Hematopoietic multipotent progenitor cell (in vitro differentiated cells): ENCODE data around the gene ITM2C. TPM values are rescaled to one million over a fixed set of nuclear protein-coding genes. Genes with fewer than 3 reads are reported as not detected.

Experiments used
- DNase-seq, 3 donors: peaks; one replicate each; pipeline ENCODE4 v3.0.0-alpha.2; 2011 to 2015; ENCODE audit warnings: low read depth in 2 of 3, low spot score in 2 of 3
- total RNA-seq: library from RNA; depleted of rRNA; stranded (reverse); fragments of >200 nt; gene quantifications from one replicate; pipeline ENCODE4 v1.2.3, GENCODE V29; 2012

The ITM2C gene
- total RNA-seq, 1 donor = 318 TPM

DNA sequence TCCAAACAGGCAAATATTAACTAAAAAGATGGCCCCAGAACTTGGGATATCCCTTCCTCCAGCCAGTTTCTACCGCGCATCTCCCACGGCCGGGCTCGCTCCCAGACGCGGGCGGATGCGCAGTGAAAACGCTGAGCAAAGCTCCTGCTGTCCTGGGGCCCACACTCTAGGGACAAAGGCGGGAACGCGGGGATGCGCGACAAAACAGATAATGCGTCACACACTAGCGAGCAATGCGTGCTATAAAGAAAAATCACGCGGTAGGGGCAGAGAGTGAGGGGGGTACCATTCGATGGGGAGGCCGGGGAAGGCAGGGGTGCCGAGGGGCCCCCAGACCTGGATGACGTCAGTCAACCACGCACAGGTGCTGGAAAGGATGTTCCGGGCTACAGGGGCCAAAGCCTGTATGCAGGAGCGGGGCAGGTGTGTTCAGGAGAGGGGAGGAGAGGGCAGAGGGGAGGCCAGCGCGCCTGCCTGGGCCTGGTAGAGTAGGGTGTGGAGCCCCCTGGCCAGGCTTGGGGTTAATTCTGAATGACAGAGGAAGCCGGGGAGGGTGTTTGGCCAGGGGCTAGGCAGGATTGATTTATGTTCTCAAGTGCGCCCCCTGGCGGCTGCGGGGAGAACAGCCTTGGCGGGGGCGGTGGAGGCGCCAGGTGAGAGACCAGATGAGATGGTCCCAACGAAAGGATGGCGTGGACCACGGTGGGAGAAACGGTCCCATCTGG lies 14.9 kb upstream of the ITM2C start:
- peak in 1 of 3 donors; percentile 64 for DNase-seq

DNA sequence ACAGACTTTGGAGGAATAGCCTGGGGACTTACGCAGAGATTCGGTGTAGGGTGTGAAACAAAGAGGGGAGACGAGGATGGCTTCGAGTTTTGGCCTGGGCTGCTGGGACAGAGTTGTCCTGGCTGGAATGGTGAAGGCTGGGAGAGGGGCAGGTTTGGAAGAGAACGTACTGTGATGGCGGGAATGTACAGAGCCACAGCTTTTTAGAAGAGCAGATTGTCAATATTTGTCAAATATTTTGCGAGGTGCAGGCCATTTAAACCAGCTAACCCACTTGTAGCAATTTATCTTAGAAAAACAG lies 14.4 kb upstream of the ITM2C start:
- no peak for DNase-seq

DNA sequence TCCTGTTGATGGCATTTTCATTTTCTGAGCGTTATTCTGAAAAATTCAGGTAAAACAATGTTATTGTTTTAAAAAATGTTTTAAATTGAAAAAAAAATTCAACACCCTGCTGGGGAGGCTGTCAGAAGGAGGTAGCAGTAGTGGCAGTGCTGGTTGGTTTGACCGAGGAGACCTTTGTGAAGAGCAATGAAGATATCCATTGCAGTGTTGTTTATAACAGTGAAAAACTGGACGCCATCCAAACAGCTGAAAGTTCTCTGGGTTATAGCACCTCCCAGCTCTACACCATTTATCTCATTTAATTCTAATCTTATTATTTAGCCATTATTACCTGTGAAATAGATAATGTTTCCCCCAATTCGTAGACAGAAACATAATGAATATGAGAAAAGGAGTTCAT lies 12.6 kb upstream of the ITM2C start:
- no peak for DNase-seq

DNA sequence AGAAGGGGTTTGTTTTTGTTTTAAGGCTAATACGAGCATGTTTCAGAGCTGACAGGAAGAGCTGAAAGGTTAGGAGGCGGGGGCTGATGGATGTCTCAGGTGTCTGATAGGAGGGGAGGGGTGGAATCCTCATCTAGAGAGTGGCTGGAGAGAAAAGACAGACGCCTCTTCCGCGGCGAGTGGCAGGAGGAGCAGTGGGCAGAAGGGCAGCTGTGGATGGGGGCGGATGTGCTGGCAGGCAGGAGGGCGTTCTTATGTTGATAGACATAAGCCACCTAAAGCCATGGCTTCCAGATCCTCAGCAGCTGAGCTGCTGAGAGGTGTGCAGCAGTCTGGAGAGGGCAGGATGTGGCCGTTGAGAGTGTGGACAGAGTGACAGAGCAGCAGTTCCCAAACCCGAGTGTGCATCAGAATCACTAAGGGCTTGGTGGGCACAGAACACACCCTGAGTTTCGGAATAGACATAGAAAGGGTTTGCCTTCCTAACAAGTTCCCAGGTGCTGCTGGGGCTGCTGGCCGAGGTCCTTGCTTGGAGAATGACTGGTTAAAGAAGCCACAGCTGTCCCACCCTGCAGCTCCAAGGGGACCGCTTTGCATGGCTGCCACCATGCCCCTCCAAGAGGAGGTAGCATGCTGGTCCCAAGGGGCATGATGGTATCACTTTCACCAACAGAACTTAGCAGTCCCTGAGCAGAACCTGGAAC lies 3.0 kb upstream of the ITM2C start:
- no peak for DNase-seq

DNA sequence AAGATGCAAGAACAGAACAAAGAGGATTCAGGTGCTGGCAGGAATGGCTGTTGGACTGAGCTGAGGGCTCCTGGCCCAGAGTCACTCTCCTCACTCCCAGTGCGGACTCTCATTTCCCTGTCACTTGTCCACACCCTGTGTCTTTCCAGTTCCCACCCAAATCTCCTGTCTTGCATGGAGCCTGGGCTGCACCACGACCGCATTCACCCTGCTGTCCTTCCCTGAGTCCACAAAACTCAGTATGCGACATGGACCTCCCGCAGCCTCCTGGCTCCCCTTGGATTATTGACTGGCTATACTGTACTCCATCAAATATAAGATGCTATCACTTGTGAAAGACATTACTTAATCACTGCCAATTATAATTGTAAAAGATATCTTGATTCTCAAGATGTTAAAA lies 2.5 kb upstream of the ITM2C start:
- DNase-seq = no peak

DNA sequence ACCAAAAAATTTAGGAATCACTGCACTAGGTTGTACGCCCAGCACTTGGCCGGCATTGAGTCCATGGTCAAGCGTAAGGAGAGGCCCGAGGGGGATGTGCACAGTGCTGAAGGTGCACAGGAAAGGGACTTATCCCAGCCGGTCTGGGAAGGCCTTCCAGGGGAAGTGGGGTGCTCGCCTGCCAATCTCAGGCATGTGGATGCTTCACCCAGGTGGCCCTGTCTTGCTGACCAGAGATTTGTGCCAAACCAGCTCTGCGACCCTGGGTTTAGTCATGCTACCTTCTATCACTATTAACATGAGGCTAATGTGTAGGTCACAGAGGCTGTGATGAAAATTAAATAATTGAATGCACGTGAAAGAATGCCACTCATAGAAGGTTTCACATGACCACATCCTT lies 1.7 kb upstream of the ITM2C start:
- no peak for DNase-seq

DNA sequence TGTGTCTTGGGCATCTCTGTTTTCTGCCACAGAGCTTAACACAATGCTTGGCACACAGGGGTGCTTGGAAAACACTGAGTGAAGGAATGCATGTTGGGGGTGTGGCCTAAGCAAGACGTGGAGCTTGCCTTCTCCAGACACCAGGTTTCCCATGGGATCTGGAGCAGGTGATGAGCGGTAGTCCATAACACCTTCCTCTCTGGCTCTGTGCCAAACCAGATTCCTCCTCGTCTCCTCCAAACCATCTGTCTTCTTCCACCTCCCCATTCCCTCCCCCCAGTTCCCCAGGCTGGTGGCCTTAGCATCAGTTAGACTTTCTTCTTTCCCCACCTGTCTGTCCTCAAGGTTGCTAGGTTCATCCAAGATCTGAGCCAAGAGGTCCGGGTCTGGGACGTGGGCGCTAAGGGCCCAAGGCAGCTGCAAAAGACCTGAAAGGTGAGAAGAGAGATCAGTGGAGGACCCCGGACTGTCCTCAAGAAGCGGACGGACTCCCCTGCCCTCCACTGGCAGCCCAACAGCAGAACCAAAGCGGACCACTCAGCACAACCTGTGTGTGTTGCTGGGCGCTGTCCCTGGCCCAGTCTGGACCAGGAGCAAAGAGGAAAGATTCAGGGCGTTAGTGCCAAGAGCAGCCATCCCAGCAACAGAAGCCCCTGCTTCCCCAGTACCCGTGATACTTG lies 1.2 kb upstream of the ITM2C start:
- DNase-seq = no peak

DNA sequence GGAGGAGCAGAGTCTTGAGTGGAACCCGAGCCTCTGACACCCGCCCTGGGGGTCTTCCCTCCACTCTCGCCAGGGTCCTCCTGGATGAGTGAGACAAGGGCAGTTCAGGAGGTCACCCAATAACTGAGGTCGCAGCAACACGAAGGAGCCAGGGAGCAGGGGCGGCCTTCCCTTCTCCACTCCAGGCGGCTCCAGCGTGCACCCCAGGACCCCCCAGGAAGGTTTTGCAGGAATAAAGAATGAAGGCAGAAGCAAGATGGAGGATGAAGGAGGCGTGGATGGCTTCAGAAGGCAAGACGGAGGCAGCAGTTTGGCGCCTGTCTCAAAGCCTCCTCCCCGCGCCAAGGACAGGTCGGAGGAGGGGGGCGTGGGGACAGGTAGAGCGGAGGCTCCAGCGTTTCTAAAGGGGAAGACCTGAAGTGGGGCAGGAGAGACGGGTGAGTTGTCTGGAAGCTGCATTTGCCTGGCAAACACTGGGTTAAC lies 579 bp upstream of the ITM2C start:
- DNase-seq = no peak

DNA sequence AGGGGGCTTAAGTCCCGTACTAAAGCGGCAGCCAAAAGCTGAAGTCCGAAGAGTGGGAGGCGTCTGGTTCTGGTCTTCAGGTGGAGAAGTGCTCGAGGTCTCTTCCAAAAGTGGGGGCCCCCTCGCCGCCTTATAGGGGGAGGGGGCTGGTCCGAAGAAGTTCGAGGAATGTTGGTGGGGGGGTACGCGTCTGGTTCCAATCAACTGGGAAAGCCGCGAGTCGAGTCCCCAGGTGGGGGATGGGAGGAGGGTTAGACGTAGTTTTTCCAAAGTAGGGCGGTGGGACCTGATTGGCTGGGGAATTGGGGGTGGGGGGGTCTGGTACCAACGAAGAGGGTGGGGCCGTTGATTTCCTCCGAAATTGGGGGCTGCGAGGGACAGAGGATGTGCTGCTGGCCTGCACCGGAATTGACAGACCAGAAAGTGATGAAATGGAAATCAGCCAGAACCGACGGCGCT lies 594 bp downstream of the ITM2C start:
- no peak for DNase-seq

DNA sequence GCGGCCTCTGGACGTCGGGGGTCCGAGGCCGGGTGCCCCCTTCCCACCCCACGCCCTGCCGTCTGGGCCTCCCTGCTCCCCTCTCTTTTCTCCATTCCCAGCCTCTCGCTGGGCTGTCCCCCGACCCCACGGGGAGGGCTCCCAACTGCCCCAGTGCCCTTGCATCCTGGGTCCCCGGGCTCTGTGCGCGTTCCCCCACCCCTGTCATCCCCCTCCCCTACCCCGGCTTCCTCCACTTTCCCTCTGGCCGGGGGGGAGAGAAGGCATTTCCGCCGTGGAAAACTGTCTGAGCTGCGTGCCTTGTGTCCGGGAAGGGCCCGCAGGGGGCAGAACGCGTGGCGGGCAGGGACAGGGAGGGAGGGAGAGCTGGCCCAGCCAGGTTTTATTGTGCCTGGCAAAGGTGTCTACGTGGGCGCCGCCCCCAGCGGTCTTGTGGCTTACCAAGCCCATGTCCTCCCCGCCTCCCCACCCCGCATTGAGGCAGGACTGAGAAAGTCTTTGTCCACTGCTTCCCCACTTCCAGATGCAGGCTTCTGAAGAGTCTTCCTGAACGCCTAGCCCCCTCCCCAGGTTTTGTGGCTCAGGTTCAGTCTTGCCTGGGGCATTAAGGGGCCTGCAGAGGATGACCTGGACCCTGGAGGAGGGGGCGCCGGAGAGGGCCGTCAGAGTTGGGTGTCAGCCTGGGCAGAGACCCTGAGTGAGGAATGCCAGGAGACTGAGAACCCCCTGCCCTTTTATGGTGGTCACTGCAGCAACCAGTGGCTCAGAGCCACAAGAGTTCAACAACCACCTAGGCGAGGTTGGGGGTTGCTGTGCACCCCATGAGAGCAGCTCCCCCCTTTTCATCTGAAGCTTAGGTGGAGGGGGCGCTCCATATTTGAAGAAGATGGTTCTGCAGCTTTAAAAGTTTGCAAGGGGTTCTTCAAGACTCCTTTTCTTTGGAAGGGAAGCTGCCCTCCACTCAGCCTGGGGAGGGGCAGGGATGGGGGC lies 1.3 kb downstream of the ITM2C start:
- no peak for DNase-seq

DNA sequence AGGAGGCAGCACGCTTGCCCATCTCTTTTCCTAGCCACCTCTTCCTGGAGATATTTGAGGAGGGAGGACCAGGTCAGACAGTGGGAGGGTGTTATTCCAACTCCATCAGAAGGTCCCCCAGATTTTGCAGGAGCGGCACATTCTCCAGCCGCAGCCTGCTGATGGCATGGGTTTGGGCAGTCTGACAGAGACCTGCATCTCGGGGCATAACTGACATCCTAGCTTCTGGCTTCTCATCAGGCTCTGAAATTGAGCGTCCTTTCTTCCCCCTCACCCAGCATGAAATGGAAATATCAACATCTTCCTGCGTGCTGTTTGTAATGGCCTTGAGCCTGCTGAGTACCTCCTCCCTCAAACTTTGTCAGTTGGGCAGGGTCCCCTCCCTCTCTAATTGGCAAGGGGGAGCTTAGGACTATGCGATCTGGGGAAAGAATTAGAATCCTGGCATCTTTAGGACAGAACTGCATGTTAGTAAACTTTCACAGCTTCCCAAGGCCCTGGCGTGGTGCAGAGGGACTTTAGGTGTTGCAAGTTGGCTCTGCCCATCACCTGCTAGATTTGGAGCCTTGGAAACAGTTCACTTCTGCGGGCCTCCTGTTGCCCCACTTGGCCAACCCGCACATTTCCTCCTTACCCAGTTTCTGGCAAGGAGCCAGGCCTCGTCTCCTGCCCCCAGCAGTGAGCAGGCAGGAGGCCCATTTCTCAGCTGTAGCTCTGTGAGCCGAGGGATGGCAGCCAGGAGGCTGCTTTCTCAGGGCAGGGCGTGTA lies 2.2 kb downstream of the ITM2C start:
- DNase-seq = peak in 2 of 3 donors; percentile 87 to 94

DNA sequence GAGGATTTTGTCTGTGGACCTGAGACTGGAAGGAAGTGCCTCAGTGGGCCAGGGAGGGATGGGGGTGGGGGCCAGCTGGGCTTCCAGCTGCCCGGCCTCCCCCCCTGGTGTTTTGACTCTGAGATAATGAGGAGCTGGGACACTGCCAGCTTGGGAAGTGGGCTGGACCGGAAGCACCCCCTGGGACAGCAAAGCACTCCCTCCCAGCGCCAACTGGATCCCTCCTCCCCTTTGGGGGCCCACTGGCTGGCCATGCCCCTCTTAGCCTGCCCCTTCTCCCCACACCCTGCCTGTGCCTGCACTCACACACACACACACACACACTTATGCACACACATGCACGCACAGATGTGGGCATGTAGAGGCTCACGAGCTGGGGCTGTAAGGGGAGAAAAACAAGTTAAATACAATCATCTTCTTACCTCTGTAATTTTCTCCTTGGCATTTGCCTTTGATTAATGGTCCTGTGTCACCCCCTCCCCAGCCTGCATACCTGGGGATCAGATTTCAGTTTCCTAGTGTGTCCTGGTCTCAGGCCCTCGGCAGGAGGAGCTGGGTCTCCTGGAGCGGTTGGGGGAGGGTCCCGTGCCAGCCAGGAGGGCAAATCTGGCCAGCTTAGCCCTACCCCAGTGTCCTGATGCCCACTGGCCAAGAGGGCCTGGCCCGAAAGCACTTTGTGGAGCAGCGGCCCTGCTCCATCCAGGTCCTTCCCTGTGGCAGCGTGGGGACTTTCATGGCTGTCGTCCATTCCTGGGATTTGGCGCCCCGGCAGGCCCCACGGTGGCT lies 3.6 kb downstream of the ITM2C start:
- no peak for DNase-seq

DNA sequence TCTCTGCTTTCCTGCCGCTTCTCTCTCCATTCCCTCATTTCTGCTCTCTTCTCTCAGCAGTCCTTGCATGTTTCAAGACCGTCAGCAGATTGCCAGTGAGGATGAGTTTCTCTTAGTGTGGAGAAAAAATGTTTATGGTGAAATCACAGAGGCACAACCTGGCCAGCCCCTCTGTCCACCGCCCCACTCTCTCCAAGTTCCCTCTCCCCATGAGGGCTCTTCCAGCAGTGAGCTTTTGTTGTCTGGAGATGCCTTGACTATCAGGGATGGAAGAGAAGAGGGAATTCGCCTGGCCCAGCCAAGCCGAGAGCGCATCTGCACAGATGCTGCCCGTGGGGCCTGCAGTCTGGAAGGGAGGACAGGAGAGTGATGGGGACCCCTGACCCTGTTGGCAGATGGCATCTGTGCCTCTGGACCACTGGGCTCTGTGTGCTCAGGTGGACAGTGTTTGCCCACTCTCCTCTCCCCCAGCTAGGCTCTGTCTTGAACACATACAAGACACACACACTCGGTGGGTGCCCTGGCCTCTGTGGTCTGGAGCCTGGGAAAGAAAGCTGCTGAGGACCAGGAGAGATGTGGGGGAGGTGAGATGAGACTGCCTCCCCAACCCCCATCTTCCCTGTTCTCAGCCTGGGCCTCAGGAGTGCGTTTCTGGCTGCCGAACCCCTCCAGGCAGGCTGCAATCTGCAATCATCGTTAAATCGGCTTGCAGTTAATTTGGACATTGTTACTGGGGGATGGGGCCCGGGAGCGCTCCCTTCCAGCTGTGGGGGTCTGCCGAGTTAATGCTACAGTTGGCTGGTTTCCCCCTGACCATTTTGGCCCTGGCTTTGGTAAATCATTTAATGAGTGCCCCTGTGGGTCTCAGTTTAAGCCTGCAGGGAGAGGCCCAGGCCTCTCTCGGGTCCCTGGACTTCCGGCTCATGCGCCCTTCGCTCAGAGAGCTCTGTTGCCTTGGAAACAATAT lies 4.5 kb downstream of the ITM2C start:
- DNase-seq = no peak

DNA sequence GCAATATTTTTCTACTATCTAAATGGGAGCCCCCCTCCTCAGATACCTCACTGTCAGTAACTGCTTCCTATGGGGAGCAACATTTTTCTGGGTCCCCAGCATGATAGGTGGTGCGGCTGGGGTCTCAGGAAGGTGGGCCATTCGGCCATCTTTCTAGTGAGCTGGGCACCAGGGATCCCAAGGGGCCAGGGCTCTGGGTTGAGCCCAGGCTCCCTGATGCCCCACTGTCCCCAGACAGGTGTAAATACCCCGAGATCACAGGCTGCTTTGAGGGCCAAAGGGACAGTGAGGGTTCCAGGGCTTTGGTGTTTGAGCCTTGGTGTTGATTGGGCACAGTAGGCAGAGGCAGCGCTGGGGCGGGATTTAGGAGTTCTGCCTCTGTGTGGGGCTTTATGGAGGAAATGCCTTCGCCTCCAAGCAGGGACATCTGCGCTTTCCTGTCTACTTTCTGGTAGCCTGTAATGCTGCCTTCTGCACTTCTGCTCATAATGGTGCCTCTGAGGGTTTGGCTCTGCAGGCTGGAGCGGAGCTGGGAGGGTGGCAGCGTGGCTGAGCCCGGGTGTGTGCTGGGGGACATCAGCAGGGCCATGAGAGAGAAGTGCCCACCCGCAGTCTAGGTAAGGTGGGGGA lies 5.3 kb downstream of the ITM2C start:
- peak in 1 of 3 donors; percentile 44 for DNase-seq

DNA sequence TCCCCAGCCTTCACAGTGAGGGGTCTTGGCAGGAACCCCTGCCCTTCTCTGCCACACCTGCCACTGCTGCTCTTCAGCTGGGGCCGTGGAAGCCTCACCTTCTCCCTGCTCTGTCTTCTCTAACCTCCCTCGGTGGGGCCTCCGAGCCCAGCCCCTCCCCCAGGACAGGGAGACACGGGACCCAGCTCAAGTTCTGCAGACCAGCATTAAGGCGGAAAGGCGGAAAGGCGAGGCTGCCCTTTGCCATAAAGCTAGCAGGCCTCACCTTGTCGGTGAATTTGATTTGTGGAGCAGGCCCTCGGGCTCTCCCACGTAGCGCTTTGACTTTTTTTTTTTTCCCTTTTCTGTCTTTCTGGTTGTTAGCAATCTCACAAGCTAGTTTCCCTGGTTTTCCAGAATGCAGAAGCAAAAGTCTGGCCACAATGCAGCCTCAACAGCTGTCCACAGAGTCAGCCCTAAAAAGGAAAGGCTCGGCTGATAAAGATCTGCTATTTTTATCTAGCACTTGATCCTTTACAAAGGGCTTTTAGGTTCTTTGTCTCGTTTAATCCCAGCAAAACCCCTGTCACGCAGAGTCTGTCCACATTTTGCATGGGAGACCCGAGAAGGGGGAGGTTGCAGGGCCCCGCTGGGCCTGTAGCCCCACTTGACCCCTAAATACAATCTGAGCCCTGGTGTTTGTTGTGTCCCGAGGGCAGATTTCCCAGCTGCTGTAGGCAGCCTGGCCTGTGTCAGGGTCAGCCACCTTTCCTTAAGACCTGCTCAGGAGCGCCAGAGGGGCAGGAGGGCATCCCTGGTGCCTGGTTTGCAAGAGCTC lies 6.0 kb downstream of the ITM2C start:
- DNase-seq = peak in 1 of 3 donors; percentile 56

DNA sequence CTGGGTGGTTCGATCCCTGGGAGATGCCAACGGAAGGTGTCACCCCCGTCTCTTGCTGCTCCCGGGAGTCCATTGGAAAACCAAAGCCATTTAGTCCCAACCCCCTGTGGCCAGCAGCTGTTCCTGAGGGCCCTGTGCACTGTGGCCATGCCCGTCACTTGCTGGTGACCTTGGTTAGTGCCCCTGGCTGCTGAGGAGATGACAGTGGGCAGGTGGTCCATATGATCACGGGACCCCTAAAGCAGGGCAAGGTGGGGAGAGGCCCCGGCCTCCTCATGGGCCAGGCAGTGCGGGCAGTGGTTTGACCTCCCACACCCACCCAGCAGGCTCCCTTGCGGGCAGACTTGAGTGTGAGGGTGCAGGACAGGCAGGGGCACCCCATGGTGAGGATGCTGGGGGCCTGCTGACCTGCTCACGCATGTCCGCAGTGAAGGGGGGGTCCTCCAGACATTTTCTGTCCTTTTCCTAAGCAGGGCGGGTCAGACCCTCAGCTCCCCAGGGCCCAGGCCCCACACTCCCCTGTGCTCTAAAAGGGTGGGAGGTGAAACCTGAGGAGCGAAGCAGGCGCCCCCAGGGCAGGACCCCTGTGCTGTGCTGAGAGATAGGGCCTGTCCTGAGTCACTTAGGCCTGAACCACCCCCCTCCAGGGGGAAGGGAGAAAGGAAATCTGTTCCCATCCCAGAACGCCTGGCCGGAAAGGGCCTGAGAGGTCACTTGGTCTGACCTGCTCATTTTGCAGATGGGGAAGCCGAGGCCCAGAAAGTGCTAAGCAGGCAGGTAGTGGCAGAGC lies 6.8 kb downstream of the ITM2C start:
- DNase-seq = no peak
